GM18909 (cell line): Measurements from ENCODE around the gene RAP1GAP2.
"Not testable (repeated sequence)": the region's sequence is repeated elsewhere in the genome, so short reads cannot be mapped to it uniquely, and the experiment has no call there.

Experiments
- ATAC-seq: cut with Tn5 transposase; IDR thresholded peaks from one replicate; pipeline ENCODE4 v1.9.1; 2021; ENCODE audit warnings: mild to moderate bottlenecking; ENCODE audit not compliant: unreplicated experiment, poor library complexity

Gene RAP1GAP2

DNA sequence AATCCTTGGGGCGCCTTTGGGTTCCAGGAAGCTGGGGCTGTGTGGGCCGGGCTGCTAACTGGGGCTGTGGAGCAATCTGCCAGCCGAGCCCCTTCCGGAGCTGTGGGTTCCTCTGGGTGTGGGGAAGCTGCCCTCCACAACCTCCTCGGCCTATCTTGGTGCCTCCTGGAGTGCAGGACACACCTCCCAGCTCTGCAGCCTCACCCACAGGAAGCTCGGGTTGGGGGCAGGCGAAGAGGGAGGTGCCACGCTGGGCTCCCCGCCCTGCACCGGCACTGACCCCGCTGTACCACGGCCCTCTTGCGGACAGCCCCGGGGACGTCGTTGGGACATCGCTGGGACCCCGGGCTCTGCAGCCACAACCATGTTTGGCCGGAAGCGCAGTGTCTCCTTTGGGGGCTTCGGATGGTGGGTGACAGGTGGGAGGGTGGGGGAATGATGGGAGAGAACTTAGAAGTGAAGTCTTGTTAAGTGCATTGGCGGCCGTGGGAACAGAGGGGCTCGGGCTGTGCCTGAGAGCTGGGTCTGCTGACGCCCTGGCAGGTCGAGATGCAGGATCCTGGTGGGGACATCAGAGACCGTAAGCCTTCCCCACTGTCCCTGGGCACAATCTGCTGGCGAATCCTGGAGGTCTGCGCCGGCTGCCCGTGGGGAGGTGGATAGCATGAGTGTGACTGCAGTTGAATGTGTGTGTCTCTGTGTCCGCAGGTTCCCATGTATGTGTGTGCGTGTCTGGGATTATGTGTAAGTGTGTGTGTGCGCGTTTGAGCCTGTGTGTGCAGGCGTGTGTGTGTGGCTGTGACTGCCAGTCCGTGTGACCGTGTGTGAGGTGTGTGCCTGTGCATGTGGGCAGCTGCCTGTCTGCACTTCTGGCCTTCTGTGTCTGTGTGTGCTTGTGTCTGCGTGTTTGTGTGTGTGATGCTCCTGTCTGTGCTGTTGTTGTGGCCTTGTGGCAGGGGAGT, at the start of gene RAP1GAP2:
Gene RAP1GAP2 (plus strand): TSS at position 275 of the 962 bp plus-strand sequence. CDS start 90 bp downstream, at position 365.
- no peak for ATAC-seq

DNA sequence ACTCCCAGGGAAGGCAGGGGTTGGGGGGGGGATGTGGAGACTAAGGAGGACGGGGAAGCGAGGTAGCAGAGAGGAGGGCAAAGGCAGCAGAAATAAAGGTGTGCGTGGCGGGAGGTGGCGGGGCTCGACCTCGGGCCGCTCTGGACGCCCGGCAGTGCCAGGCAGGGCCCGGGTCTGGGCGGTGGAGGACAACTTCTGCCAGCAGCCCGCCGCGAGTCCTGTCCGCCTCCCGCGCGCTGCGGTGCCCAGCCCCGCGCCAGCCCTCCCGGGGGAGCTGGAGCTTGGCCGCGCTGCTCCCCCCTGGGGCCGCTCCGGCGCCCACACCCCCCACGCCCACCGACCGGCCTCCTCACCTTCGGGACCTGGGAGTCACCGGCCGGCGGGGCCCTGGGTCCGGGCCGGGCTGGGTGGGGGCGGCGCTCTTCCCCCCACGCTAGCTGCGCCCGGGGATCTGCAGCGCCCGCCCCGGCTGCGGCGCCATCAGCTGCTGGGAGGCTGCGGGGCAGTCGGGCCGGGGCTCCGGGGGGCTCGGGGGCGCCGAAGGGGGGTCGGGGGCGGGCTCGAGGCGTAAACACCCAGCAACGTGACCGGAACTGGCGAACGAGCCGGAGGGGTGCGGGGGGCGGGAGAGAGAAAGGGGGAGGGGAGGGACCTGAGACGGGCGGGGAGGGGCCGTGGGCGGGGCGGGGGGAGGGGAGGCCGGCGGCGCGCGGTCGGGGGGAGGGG, 47.0 kb upstream of the RAP1GAP2 start, which contains the start of gene CCDC92B:
Gene CCDC92B (minus strand): TSS at position 595 of the 726 bp plus-strand sequence. CDS start 14,507 bp downstream, outside the sequence.
- ATAC-seq, result no peak

DNA sequence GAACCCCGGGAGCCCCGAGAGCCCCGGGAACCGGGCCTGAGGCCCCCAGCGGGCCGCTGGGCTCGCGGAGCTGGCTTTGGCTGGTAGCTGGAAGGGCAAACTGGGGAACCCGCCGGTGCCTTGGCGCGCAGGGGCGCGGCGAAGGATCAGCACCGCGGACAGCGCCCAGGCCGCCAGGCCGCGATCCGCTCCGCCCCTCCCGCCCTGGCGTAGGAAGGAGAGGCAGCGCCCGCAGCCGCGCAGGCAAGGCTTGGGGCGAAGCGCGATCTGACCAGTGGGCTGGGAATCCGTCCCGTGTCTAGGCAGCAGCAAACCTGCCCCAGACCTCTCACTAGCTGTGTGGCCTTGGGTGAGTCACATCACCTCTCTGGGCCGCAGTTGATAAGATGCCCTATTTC, 46.5 kb upstream of the RAP1GAP2 start:
- peak; percentile 46 for ATAC-seq

DNA sequence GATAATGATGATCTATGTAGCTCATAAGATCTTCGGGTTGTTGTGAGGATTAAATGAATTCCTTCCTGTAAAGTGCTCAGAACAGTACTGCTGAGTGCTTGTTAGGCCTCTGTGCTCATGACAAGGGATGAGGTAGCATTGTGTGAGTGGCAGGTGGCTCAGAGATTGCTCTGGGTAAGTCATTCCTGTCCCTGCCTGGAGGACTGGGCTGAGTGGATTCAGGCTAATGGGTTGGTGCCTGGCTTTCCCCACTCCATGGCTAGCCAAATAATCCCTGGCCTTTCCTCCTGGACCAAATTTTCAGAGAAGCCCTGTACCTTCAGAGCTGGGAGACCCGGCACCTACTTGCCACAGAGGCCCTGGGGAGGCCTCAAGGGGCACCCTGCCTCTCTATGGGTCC, 45.5 kb upstream of the RAP1GAP2 start:
- no peak for ATAC-seq

- no peak for ATAC-seq
These were observed 44.7 kb upstream of the RAP1GAP2 start for GRCh38 chr17:2751491-2751890.

DNA sequence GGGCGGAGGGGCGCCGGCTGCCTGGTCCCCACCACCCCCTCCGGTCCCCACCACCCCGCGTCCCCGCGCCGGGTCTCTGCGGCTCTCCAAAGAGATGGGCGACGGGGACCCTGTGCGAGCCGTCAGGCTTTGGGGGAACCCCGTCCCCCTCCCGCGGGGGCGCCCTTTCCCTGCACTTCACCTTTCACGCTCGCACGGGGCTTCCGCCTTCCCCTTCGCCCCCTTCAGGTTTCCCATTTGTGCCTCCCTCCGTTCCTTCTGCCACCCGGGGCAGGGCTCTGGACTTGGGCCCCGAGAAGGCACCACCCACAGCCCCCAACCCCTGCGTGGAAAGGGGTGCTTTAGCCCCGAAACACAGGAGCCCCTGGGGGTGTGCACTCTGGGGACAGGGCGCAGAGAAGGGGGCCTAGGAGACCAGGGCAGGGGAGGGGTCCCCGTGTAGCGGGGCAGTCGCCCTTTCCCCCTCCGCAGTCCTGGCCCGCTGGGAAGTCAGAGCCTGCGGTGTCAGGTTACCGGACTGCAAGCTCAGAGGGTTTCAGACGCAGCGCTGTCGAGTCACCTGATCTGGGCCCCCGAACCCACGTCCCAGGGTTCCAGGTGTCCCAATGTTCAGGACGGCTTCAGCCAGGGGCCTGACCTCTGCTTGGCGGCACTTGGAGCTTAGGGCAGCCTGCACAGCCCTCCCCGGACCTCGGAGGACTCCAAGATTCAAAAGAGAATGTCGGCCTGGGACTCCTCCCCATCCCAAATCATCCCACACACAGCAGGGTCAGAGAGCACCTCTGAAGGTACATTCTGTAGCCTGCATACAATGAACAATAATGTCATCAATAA, 40.1 kb upstream of the RAP1GAP2 start:
- no peak for ATAC-seq

- no peak for ATAC-seq
These were observed 37.4 kb upstream of the RAP1GAP2 start for GRCh38 chr17:2758870-2759269.

DNA sequence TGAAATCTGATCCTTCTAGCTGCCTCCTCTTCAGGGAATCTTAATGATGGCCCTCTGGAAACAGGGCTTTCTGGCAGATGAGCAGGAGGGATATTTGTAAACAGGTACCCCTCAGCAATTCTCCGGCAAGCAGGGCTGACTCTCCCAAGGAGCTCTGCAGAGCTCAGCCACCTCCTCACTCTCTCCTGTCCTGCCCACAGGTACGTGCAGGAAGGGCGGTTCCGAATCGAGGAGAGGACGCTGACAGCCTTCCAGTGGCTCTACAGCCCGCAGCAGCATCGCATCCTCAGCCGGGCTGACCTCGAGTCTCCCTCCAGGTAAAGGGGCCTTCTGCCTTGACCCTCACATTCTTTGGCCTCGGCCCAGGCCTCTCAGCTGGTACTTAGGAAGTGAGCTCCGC, 26.1 kb upstream of the RAP1GAP2 start:
- no peak for ATAC-seq

- no peak for ATAC-seq
These were observed 21.0 kb upstream of the RAP1GAP2 start for GRCh38 chr17:2775206-2775605.

DNA sequence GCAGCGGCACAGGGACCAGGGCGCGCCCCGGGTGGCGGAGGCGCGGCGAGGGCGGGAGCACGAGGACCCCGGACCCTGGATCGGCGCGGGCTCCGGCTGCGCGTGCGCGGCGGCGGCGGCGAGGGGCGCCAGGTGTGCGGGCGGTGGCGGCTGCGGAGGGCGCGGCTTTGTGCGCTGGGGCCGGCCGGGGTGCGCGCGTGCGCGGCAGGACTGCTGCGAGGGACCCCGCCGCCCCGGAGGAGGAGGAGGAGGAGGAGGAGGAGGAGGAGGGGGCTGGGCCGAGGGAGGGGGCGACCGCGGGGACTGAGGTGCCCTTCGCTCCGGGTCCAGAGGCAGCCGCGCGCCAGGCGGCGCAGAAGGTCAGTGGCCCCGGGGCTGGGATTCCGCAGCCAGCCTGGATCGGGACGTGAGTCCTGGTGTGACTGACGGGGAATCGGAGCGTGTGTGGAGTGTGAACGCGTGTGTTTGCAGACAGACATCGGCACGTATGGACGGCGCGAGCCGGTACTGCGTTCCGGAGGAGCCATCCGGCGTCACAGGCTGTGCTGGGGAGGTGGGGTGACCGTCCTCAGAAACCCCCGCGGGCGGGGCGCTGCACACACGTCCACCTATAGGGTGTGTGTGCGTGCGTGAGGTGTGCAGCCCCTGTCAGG, 19.5 kb upstream of the RAP1GAP2 start:
- no peak for ATAC-seq

DNA sequence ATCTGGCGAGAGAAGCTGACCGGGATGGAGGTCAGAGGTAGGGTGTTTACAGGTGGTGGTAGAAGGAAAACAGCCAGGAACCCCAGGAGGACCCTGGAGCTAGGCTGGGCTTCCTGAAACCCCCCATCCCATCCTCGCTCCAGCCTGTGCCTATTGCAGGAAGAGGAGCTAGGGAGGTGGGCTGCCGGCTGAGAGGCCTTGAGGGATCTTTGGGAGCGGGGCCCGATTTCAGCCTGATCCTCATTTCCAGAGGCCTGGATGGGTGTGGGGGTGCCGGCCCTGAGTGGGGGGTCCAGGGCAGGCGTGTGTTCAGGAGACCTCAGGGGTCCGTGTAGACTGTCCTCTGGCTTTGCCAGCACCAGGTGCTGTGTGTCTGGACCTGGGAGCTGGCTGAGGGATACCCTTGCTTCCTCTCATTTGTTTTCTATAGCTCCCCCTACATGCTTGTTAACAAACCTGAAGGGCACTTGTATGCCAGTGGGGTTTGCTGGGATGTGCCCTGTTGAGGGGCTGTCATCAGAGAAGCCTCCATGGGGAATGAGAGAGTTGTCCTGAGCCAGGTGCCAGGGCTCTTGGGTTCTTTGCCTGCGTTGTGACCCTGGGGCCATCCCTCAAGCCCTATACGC, 18.9 kb upstream of the RAP1GAP2 start:
- ATAC-seq, result no peak

- ATAC-seq, result no peak
These were observed 17.7 kb upstream of the RAP1GAP2 start for GRCh38 chr17:2778489-2778888.

DNA sequence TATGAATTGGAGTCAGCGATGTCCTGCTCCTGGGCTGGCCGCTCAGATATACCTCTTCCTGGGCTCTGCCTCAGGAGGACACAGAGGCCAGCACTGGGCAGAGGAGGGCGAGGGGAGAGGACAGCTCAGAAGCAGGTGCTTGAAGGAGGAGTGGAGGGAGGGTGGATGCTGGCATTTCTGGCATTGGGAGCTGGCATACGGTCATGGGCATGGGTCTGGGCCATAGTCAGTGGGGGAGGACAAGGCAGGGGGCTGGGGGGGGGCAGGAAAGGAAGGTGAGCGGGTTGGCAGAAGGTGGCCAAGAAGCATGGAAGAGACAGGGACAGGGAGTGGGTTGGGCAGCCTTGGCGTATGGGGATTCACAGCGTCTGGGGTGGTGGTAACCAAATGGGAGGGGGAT, 16.7 kb upstream of the RAP1GAP2 start:
- no peak for ATAC-seq

GRCh38 chr17:2780256-2780655, 16.0 kb upstream of the RAP1GAP2 start:
- no peak for ATAC-seq

- ATAC-seq, result no peak
These were observed 15.2 kb upstream of the RAP1GAP2 start for GRCh38 chr17:2780931-2781454.

DNA sequence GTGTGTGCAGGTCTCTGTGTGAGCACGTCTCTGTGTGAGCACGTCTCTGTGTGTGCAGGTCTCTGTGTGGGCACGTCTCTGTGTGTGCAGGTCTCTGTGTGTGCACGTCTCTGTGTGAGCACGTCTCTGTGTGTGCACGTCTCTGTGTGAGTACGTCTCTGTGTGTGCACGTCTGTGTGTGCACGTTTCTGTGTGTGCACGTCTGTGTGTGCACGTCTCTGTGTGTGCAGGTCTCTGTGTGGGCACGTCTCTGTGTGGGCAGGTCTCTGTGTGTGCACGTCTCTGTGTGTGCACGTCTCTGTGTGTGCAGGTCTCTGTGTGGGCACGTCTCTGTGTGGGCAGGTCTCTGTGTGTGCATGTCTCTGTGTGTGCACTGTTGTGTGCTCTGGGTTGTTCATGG, 14.6 kb upstream of the RAP1GAP2 start:
- not testable (repeated sequence) for ATAC-seq

DNA sequence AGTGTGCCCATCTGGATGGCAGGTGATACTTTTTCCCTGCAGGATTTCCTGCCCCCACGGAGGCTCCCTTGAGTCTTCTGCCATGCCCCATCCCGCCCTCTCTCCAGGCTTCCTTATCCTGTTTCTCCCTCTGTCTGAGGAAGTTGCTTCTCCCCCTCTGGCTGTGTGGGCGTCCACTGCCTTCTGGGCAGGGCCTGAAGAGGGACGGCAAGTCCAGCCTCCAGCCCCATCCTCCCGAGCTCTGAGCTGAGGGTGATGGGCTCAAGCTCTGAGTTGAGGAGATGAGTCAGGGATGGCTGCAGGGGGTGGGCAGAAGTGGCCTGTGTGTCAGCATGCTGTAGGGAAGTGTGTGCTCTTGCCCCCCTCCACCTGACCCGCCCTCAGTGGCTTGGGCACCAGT, 14.2 kb upstream of the RAP1GAP2 start:
- ATAC-seq, result no peak

GRCh38 chr17:2783310-2784030, 12.8 kb upstream of the RAP1GAP2 start:
- ATAC-seq, result no peak

DNA sequence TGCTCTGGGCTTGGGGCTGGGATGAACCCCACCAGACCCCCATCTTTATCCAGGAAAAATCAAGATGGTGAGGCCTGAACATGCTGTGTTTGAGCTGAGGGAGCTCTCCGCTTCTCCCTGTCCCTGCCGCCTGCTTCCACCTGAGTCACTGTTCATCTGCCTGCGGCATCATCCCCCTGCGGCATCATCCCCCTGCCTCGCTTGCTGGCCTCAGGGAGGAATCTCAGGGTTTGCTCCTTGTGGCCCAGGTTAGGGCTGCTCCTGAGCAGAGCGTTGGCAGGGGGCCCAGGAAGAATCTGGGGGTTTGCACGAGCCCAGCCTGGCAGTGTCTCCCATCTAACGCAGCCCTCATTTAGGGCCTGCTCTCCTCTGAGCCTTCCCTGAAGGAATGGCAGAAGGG, 11.4 kb upstream of the RAP1GAP2 start:
- ATAC-seq, result no peak
